RKO (cell line): Measurements from ENCODE around the gene CLBA1.

ENCODE experiments used
- DNase-seq: peaks from one replicate; pipeline ENCODE4 v3.0.0-alpha.2; 2016; ENCODE audit warnings: low spot score

The CLBA1 gene

GRCh38 chr14:104980611-104981531 is 4.7 kb upstream of the CLBA1 start:
- no peak for DNase-seq

GRCh38 chr14:104981699-104982541 is 3.7 kb upstream of the CLBA1 start:
- no peak for DNase-seq

DNA sequence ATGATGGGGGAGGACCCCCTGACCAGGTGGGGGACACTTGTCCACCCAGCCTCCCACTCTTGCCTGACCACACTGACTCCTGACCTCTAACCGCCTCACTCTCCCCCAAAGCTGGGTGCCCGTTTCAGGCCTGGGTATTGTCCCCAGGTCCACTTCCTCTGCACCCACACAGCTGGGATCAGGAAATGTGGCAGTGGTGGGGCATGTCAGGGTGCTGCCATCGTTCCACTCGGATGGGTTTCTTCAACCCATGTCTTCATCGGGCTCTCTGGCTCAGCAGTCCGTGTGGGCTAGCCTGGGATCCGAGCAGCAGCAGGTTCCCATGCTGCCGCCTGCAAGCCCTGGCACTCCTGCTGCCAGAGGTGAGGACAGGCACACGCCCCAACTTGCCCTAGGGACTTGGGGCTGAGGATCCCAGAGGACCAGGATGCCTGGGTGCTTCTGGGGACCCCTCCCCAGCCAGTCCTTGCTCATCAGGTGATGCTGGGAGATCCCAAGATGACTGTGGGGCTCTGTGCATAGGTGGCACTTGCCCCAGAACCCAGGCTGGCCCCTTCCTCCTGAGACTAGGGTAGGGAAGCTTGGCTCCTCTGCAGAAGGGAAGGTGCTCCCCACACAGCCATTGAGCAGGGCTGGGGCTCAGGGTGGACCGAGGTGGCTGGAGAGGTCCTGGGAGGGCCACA is 2.9 kb upstream of the CLBA1 start:
- no peak for DNase-seq

DNA sequence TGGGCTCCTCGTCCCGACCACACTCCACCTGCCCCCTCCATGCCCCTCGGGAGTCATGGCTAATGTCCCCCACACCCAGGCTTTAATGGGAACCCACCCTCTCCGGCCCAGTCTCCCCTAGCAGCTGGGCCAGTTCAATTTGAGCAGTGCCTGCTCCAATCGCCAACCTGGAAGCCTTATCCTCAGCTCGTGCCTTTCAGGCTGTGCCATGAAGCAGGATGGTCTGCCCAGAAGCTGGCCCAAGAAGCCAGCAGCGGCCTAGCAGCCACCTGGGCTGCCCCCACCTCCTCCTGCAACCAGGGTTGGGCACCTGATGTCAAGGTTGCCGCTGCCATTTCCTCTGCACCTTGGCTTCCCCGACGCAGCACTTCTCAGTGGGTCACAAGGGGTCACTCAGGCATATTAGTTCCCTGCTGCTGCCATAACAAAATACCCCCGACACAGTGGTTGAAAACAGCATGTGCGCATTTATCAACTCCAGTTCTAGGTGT is 2.3 kb upstream of the CLBA1 start:
- no peak for DNase-seq

GRCh38 chr14:104984056-104984894 is 1.3 kb upstream of the CLBA1 start:
- no peak for DNase-seq

GRCh38 chr14:104986487-104987164 is 1.0 kb downstream of the CLBA1 start:
- DNase-seq: no peak

DNA sequence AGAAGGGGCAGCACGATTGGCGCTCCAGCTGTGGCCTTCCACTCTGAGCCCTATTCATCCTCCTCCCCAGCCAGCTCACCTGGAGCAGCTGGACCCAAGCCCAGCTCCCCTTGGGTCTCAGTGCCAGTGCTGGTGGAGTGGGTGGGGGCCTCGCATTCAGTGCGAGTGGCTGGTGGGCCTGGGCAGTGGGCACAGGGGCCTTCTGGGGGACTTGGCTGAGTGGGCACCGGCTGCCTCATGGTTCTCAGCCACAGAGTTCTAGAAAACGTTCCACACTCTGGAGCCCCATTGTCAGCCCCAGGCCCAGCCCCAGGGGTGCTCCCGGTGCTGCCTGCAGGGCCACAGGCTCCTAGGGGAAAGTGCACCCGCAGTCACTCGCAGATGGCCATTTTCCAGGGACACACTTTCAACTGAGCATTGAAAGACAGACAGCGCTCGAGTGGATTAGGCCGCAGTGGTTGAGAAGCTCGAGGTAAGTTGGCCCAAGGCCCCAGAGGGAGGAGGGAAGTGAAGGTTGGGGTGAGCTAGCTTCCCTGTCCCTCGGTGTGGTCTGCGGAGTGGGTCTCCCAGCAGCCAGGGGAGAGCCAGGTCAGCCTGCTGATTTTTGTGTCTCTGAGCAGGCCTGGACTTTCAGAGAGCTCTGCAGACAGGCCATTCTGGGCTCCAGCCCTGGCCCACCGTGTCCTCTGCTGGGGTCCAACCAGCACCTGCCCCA is 3.8 kb downstream of the CLBA1 start:
- no peak for DNase-seq

DNA sequence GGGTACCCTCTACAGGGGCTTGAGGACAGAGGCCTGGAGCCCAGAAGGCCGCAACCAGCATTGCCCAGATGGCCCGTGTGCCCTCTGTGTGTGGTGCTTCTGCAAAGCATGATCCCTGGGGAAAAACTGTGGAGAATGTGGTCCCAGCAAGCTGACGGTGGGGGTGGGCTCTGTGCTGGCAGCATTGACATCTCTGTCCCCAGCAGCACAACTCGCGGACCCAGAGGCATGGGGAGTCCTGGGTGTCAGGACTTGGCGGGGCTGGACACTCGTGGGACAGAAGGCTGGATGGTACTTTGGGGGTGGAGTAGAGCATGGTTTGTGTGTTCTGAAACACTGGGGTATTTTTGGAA is 4.3 kb downstream of the CLBA1 start:
- DNase-seq: no peak

GRCh38 chr14:104991896-104992230 is 6.3 kb downstream of the CLBA1 start:
- no peak for DNase-seq

GRCh38 chr14:104992501-104992900 is 6.9 kb downstream of the CLBA1 start:
- no peak for DNase-seq

DNA sequence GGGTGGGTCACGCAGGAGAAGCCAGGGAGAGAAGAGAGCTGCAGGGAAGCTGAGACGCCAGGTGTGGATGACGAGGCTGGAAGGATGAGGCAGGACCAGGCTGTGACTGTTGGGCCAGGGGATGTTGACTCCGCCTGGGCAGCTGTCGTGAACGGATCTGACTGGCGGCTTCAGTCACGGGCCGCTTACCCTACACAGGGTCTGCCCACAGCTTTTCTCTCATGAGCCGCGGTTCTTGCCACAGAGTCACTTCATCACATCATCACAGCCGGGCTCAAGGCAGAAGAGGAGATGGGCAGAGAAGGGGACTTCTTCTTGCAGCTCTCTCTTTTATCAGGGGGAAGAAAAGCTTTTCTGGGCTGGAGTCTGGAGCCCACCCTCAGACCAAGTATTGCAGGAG is 7.7 kb downstream of the CLBA1 start:
- DNase-seq: no peak

DNA sequence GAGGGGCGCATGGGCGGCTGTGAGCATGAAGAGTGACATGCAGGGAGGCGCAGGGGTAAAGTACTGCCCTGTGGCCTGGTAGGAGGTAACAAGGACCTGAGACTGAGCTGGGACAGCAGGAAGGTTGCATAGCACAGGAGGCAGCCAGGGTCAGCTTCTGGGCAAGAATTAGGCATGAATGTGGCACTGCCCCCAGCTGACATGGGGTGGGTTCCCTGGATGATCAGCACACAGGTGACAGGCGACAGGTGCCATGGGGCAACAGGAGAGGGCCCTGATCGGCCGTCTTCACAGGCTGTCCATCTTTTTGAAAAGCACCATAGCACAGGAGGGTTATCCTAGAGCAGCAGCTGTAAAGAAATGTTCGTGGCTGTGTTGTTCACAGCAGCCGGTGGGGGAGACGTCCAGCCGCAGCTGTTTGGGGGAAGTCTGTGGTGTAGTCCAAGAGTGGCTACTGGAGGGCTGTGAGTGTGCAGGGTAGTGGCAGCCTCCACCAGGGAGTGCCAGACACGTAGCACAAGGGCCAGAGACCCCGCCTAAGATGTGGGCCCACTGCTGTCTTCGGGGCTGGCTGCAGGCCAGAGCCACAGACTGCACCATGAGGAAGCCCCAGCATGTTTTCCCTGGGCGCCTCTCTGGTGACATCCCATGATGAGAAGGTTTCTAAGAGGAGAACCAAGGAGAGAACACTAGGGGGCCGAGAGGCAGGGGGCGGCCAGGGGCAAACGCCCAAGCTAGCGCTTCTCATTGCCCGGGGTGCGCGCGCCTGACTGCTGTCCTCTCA is 8.4 kb downstream of the CLBA1 start:
- DNase-seq: no peak

DNA sequence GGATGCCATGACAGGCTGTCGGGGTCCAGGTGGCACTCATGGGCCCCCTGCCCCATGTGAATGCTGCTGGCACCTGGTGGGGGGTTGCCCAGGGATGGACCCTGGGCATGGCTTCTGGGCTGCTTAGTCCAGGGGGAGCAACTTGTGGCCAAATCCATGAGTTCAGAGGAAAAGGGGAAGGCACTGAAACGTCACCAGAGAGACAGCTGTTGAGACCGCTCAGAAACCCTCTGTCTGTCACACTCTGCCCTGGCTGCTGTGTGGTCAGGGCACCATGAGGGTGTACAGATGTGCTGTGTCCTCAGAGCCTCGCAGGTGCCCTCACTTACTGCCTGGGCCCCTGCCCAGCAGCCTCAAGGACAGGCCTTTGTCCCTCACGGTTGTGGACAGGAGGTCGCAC is 9.4 kb downstream of the CLBA1 start:
- no peak for DNase-seq

GRCh38 chr14:104996032-104996431 is 10.4 kb downstream of the CLBA1 start:
- no peak for DNase-seq

GRCh38 chr14:104996483-104996882 is 10.9 kb downstream of the CLBA1 start:
- DNase-seq: no peak

DNA sequence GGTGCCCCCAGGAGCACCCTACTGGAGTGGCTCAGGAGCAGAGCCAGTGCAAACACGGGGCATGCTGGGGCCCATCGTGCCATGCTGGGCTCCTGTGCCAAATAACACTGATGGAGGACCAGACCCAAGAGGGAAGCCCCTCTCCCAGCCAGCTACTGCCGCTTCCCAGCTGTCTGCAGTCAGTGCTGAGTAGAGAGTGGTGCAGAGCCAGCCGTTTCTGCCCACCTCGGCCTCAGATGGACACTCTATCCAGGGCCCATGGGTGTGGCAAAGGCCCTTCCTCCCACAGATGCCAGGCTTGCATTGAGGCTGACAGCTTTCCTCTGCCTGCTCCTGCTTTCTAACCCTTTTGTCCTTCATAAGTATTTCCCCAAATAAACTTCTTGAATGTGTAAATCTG is 13.2 kb downstream of the CLBA1 start:
- no peak for DNase-seq

DNA sequence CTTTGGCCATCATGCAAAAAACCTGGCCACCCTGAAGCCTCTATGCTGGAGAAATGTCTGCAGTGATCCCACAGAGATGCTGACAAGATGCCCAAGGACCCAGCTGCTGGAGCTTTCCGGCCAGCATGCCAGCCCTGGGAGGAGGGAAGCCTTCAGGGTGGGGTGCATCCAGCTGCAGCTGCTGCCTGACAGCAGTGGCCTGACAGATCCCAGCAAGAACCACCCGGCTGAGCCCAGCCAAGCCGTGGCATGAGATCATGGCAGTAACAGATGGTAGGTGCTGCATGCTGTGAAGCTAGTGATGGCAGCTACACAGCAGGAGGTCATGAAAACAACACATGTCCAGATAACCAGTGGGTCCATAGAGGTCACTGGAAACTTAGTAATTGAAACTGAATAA is 13.8 kb downstream of the CLBA1 start:
- DNase-seq: no peak

- no peak for DNase-seq
Measured at GRCh38 chr14:105005329-105005928, 19.8 kb downstream of the CLBA1 start.
